Fibroblast of lung (primary cell): ENCODE results near the gene VCAN. TPM values are rescaled to one million over a fixed set of nuclear protein-coding genes. Genes with fewer than 3 reads are reported as not detected.

Source experiments
- DNase-seq, 2 donors: peaks; one replicate each; pipeline versions ENCODE4 v3.0.0 to v3.0.0-alpha.2; 2010; ENCODE audit warnings: low read depth in 2 of 2
- H2AFZ ChIP-seq: 2 replicates; pipeline ENCODE4 v1.5.1; 2012; ENCODE audit warnings: low read length, control low read depth, inconsistent platforms
- H3K27ac ChIP-seq: 2 replicates; pipeline ENCODE4 v1.5.1; 2011; ENCODE audit warnings: low read length, control low read depth; ENCODE audit not compliant: insufficient read depth
- H3K27me3 ChIP-seq: 2 replicates; pipeline ENCODE4 v1.5.1; 2011; ENCODE audit warnings: mild to moderate bottlenecking, low read length; ENCODE audit not compliant: control insufficient read depth, insufficient read depth
- H3K36me3 ChIP-seq: 2 replicates; pipeline ENCODE4 v1.5.1; 2011; ENCODE audit warnings: low read length; ENCODE audit not compliant: control insufficient read depth, insufficient read depth
- H3K4me1 ChIP-seq: 2 replicates; pipeline ENCODE4 v1.5.1; 2011; ENCODE audit warnings: low read length; ENCODE audit not compliant: control insufficient read depth, insufficient read depth; ENCODE audit errors: extremely low read depth
- H3K4me2 ChIP-seq: 2 replicates; pipeline ENCODE4 v1.5.1; 2011; ENCODE audit warnings: low read length, control low read depth; ENCODE audit not compliant: insufficient read depth; ENCODE audit errors: extremely low read depth
- H3K4me3 ChIP-seq, 4 experiments: fragments of 200-600 bp in 1 of 4; sonication (generic) in 1 of 4; replicated peaks in 1 of 4; 2 replicates each; pipeline ENCODE4 v1.5.1; 2011 to 2016; ENCODE audit warnings: low read length in 4 of 4, low read depth in 3 of 4, mild to moderate bottlenecking in 3 of 4, control low read depth in 2 of 4, inconsistent platforms in 1 of 4, mixed read lengths in 1 of 4; ENCODE audit not compliant: insufficient read depth in 1 of 4; ENCODE audit errors: control extremely low read depth in 1 of 4
- H3K79me2 ChIP-seq: 2 replicates; pipeline ENCODE4 v1.5.1; 2012; ENCODE audit warnings: mild to moderate bottlenecking, low read length, inconsistent platforms; ENCODE audit not compliant: control insufficient read depth, insufficient read depth
- H3K9ac ChIP-seq: 2 replicates; pipeline ENCODE4 v1.5.1; 2011; ENCODE audit warnings: mild to moderate bottlenecking, low read length, control low read depth; ENCODE audit not compliant: insufficient read depth
- H3K9me3 ChIP-seq: 2 replicates; pipeline ENCODE4 v1.5.1; 2012; ENCODE audit warnings: low read depth, low read length; ENCODE audit not compliant: control insufficient read depth, insufficient read depth
- H4K20me1 ChIP-seq: 2 replicates; pipeline ENCODE4 v1.5.1; 2011; ENCODE audit warnings: low read length; ENCODE audit not compliant: control insufficient read depth, insufficient read depth; ENCODE audit errors: extremely low read depth
- CTCF ChIP-seq, 2 donors: IDR thresholded peaks in 1 of 2; conservative IDR thresholded peaks in 1 of 2; 1 replicate in 1 of 2; 2 replicates in 1 of 2; pipeline ENCODE4 v1.5.1; 2011 to 2012; ENCODE audit warnings: low read length in 2 of 2, control low read depth in 1 of 2, inconsistent platforms in 1 of 2, low read depth in 1 of 2, mild to moderate bottlenecking in 1 of 2
- EZH2 ChIP-seq: IDR thresholded peaks from 2 replicates; pipeline ENCODE4 v1.5.1; 2012; ENCODE audit warnings: low read length, control low read depth, mild to moderate bottlenecking; ENCODE audit errors: missing control alignments
- polyA plus RNA-seq, 2 donors: library from polyadenylated mRNA; depleted of rRNA in 1 of 2; stranded (reverse) in 1 of 2; unstranded in 1 of 2; fragments of >200 nt; gene quantifications; 2 replicates each; pipeline ENCODE4 v1.2.1, GENCODE V29; 2011 to 2012; ENCODE audit warnings: missing spikeins in 1 of 2
- total RNA-seq: library from RNA; depleted of rRNA; stranded (reverse); fragments of >200 nt; gene quantifications from 2 replicates; pipeline ENCODE4 v1.2.1, GENCODE V29; 2014

VCAN gene
- total and polyA plus RNA-seq, 2 donors (not counting 1 experiment from before 2014, with no cell fraction given), result 51.9 to 227 TPM

- no peak overlapping the region for H3K9ac ChIP-seq
- H3K4me2 ChIP-seq, result no peak overlapping the region
- no peaks in the 10 kb centered on the region for H3K9me3 ChIP-seq
- H3K4me1 ChIP-seq, result no peaks in the 10 kb centered on the region
- no peaks in the 10 kb centered on the region for H3K79me2 ChIP-seq
- H3K36me3 ChIP-seq, result no peaks in the 10 kb centered on the region
- no peaks in the 10 kb centered on the region for H3K27me3 ChIP-seq
- DNase-seq, result peak in 1 of 2 donors; percentile 69
- H2AFZ ChIP-seq, result no peak overlapping the region
- H3K27ac ChIP-seq, result no peak overlapping the region
- no peaks in the 10 kb centered on the region for H4K20me1 ChIP-seq
- TF ChIP-seq CTCF (conservative IDR thresholded peaks at IDR 0.05 in 1 of 2, IDR thresholded peaks at IDR 0.05 in 1 of 2; ENCODE audit: low read depth in 1 of 2, low read length in 2 of 2) (no peak), EZH2 (no peak)
- no peak overlapping the region for H3K4me3 ChIP-seq
These were observed 58.6 kb downstream of the VCAN start for GRCh38 chr5:83530193-83530592.

- H3K79me2 ChIP-seq, result no peaks in the 10 kb centered on the region
- TF ChIP-seq CTCF (conservative IDR thresholded peaks at IDR 0.05 in 1 of 2, IDR thresholded peaks at IDR 0.05 in 1 of 2; ENCODE audit: low read depth in 1 of 2, low read length in 2 of 2) (no peak), EZH2 (no peak)
- no peaks in the 10 kb centered on the region for H3K4me1 ChIP-seq
- no peaks in the 10 kb centered on the region for H4K20me1 ChIP-seq
- no peak overlapping the region for H2AFZ ChIP-seq
- no peak overlapping the region for H3K4me3 ChIP-seq
- no peak overlapping the region for H3K9ac ChIP-seq
- no peaks in the 10 kb centered on the region for H3K27me3 ChIP-seq
- DNase-seq, result no peak
- H3K36me3 ChIP-seq, result no peaks in the 10 kb centered on the region
- no peaks in the 10 kb centered on the region for H3K9me3 ChIP-seq
- no peak overlapping the region for H3K27ac ChIP-seq
- no peak overlapping the region for H3K4me2 ChIP-seq
These were observed 60.1 kb downstream of the VCAN start for GRCh38 chr5:83531661-83532060.

- no peaks in the 10 kb centered on the region for H3K36me3 ChIP-seq
- H3K4me1 ChIP-seq, result no peaks in the 10 kb centered on the region
- DNase-seq, result no peak
- no peaks in the 10 kb centered on the region for H3K27me3 ChIP-seq
- no peak overlapping the region for H3K27ac ChIP-seq
- no peak overlapping the region for H3K4me3 ChIP-seq
- H3K79me2 ChIP-seq, result no peaks in the 10 kb centered on the region
- no peak for TF ChIP-seq CTCF (conservative IDR thresholded peaks at IDR 0.05 in 1 of 2, IDR thresholded peaks at IDR 0.05 in 1 of 2; ENCODE audit: low read depth in 1 of 2, low read length in 2 of 2)
- no peak for TF ChIP-seq EZH2
- H3K4me2 ChIP-seq, result no peak overlapping the region
- H2AFZ ChIP-seq, result no peak overlapping the region
- H3K9me3 ChIP-seq, result no peaks in the 10 kb centered on the region
- no peaks in the 10 kb centered on the region for H4K20me1 ChIP-seq
- H3K9ac ChIP-seq, result no peak overlapping the region
These were observed 67.4 kb downstream of the VCAN start for GRCh38 chr5:83538786-83539462.
